Uterus (tissue), 4 donors: ENCODE data around the gene TAS1R3. TPM values are rescaled to one million over a fixed set of nuclear protein-coding genes. Genes with fewer than 3 reads are reported as not detected.

Source experiments
- DNase-seq, 2 donors: peaks; one replicate each; pipeline ENCODE4 v3.0.0-alpha.2; 2019 to 2020
- H3K27ac ChIP-seq, 2 donors: fragments of 200-600 bp; sonication (generic); 1 replicate in 1 of 2; 2 replicates in 1 of 2; pipeline ENCODE4 v1.5.1; 2016 to 2018
- H3K27me3 ChIP-seq, 2 donors: fragments of 200-600 bp; sonication (generic); one replicate each; pipeline ENCODE4 v1.5.1; 2018 to 2019; ENCODE audit warnings: control low read depth in 1 of 2
- H3K36me3 ChIP-seq, 2 donors: fragments of 200-600 bp; sonication (generic); one replicate each; pipeline ENCODE4 v1.5.1; 2019; ENCODE audit warnings: control low read depth in 1 of 2
- H3K4me1 ChIP-seq, 2 donors: fragments of 200-600 bp; sonication (generic); one replicate each; pipeline ENCODE4 v1.5.1; 2018 to 2019; ENCODE audit warnings: control low read depth in 1 of 2
- H3K4me3 ChIP-seq, 2 donors: fragments of 200-600 bp; sonication (generic); 1 replicate in 1 of 2; 2 replicates in 1 of 2; pipeline ENCODE4 v1.5.1; 2018 to 2019; ENCODE audit warnings: mild to moderate bottlenecking in 1 of 2
- H3K9me3 ChIP-seq, 2 donors: fragments of 200-600 bp; sonication (generic); one replicate each; pipeline ENCODE4 v1.5.1; 2019; ENCODE audit warnings: control low read depth in 1 of 2
- POLR2A ChIP-seq, 2 donors: fragments of 450-650 bp; IDR thresholded peaks; one replicate each; pipeline ENCODE4 v1.6.1; 2016; ENCODE audit warnings: antibody characterized with exemption in 2 of 2, mild to moderate bottlenecking in 1 of 2, moderate library complexity in 1 of 2
- intact Hi-C: fragments of 100-400 bp; cut with DNase I; formaldehyde crosslinking; loops from one replicate; pipeline ENCODE4 v1.15.1; 2023; ENCODE audit warnings: low total_unique reads
- total RNA-seq, 4 donors: library from RNA; depleted of rRNA in 3 of 4; stranded (reverse); fragments of >200 nt in 3 of 4; gene quantifications; one replicate each; pipeline versions ENCODE4 v1.1.0 to v1.2.4, GENCODE V29; 2014 to 2023
- TF ChIP-seq, protein P1 (sequence below), 4 experiments: fragments of 200-600 bp in 2 of 4; fragments of 450-650 bp in 2 of 4; sonication (generic) in 2 of 4; IDR thresholded peaks; one replicate each; pipeline ENCODE4 v1.5.1; 2016 to 2019; ENCODE audit warnings: antibody characterized with exemption in 4 of 4, mild to moderate bottlenecking in 2 of 4, moderate library complexity in 1 of 4
- donor health status: DM: yes; HTN: yes; CAD: no.

TAS1R3 gene
- total RNA-seq, 4 donors from 2014 or later: 0.14 to 0.34 TPM; not detected in 2

- no peak for DNase-seq
- no peak overlapping the region for H3K27ac ChIP-seq
- H3K9me3 ChIP-seq: no peaks in the 10 kb centered on the region
- no peak for TF ChIP-seq POLR2A (IDR thresholded peaks at IDR 0.05)
- TF ChIP-seq, protein P1, sequence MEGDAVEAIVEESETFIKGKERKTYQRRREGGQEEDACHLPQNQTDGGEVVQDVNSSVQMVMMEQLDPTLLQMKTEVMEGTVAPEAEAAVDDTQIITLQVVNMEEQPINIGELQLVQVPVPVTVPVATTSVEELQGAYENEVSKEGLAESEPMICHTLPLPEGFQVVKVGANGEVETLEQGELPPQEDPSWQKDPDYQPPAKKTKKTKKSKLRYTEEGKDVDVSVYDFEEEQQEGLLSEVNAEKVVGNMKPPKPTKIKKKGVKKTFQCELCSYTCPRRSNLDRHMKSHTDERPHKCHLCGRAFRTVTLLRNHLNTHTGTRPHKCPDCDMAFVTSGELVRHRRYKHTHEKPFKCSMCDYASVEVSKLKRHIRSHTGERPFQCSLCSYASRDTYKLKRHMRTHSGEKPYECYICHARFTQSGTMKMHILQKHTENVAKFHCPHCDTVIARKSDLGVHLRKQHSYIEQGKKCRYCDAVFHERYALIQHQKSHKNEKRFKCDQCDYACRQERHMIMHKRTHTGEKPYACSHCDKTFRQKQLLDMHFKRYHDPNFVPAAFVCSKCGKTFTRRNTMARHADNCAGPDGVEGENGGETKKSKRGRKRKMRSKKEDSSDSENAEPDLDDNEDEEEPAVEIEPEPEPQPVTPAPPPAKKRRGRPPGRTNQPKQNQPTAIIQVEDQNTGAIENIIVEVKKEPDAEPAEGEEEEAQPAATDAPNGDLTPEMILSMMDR (IDR thresholded peaks at IDR 0.05): no peak
- no peaks in the 10 kb centered on the region for H3K27me3 ChIP-seq
- H3K4me3 ChIP-seq: no peak overlapping the region
- intact Hi-C loops: no loop called here
- H3K36me3 ChIP-seq: no peaks in the 10 kb centered on the region
- peaks cover 0 to 17% of the 10 kb centered on the region in 2 donors for H3K4me1 ChIP-seq
These were observed 1.5 kb upstream of the TAS1R3 start for GRCh38 chr1:1329304-1330210.

DNA sequence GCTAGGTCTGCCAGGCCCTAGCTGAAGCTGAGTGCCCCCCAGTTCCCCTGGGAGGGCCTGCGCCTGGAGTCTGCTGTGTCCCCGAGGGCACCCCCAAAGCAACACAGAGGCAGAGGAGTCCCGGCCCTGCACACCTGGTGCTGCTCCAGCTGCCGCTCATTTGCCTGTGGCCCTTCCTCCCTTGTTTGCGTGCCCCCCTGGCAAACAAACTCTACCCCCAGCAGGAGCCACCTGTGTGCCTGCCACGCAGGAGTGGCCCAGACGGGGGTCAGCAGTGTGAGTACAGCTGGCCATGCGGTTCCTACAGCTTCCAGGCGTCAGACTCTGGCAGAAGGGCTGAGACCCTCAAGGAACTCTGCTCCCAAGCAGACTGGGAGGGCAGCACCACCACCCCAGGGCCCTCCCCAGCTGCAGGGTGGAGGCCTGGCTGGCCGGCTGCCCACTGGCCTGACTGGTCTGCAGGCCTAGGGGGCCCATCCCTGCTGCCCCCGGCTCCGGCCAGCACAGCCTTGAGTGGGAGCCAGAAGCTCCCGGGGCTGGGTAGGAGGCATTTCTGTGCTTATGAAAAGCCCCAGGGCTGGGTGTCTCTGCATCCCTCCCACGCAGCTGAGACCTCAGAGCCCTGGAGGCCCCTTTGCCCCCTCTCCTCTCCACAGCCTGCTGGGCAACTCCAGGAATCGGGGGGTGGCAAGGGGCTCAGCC, 563 bp upstream of the TAS1R3 start:
- intact Hi-C loops: no loop called here
- no peak for TF ChIP-seq POLR2A (IDR thresholded peaks at IDR 0.05)
- TF ChIP-seq, protein P1 (IDR thresholded peaks at IDR 0.05): no peak

DNA sequence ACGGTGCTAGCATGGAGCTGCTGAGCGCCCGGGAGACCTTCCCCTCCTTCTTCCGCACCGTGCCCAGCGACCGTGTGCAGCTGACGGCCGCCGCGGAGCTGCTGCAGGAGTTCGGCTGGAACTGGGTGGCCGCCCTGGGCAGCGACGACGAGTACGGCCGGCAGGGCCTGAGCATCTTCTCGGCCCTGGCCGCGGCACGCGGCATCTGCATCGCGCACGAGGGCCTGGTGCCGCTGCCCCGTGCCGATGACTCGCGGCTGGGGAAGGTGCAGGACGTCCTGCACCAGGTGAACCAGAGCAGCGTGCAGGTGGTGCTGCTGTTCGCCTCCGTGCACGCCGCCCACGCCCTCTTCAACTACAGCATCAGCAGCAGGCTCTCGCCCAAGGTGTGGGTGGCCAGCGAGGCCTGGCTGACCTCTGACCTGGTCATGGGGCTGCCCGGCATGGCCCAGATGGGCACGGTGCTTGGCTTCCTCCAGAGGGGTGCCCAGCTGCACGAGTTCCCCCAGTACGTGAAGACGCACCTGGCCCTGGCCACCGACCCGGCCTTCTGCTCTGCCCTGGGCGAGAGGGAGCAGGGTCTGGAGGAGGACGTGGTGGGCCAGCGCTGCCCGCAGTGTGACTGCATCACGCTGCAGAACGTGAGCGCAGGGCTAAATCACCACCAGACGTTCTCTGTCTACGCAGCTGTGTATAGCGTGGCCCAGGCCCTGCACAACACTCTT, 1.1 kb downstream of the TAS1R3 start:
- TF ChIP-seq, protein P1 (IDR thresholded peaks at IDR 0.05): no peak
- no peak for TF ChIP-seq POLR2A (IDR thresholded peaks at IDR 0.05)
- no peaks in the 10 kb centered on the region for H3K36me3 ChIP-seq

More for the DNA sequence above, 563 bp upstream of the TAS1R3 start:
- H3K27ac ChIP-seq: no peak overlapping the region
- H3K4me3 ChIP-seq: no peak overlapping the region
- H3K4me1 ChIP-seq: peaks cover 0 to 11% of the 10 kb centered on the region in 2 donors
- H3K9me3 ChIP-seq: no peaks in the 10 kb centered on the region
- H3K27me3 ChIP-seq: no peaks in the 10 kb centered on the region
- no peak for DNase-seq
- H3K36me3 ChIP-seq: no peaks in the 10 kb centered on the region

GRCh38 chr1:1332774-1333480, 1.8 kb downstream of the TAS1R3 start:
- intact Hi-C loops: no loop called here
- Histone ChIP-seq H3K4me1 (no peaks in the 10 kb centered on the region), H3K36me3 (no peaks in the 10 kb centered on the region), H3K9me3 (no peaks in the 10 kb centered on the region), H3K27me3 (no peaks in the 10 kb centered on the region), H3K4me3 (no peak overlapping the region), H3K27ac (no peak overlapping the region)
- TF ChIP-seq POLR2A (IDR thresholded peaks at IDR 0.05): no peak
- TF ChIP-seq, protein P1 (IDR thresholded peaks at IDR 0.05): no peak
- no peak for DNase-seq

More for the DNA sequence above, 1.1 kb downstream of the TAS1R3 start:
- H3K27ac ChIP-seq: no peak overlapping the region
- no peak overlapping the region for H3K4me3 ChIP-seq
- no peak for DNase-seq
- intact Hi-C loops: no loop called here
- H3K27me3 ChIP-seq: no peaks in the 10 kb centered on the region
- no peaks in the 10 kb centered on the region for H3K4me1 ChIP-seq
- no peaks in the 10 kb centered on the region for H3K9me3 ChIP-seq
